ENCODE results near the gene CUX1.
"Not testable (repeated sequence)": the region's sequence is repeated elsewhere in the genome, so short reads cannot be mapped to it uniquely, and the experiment has no call there.

CUX1 gene

DNA sequence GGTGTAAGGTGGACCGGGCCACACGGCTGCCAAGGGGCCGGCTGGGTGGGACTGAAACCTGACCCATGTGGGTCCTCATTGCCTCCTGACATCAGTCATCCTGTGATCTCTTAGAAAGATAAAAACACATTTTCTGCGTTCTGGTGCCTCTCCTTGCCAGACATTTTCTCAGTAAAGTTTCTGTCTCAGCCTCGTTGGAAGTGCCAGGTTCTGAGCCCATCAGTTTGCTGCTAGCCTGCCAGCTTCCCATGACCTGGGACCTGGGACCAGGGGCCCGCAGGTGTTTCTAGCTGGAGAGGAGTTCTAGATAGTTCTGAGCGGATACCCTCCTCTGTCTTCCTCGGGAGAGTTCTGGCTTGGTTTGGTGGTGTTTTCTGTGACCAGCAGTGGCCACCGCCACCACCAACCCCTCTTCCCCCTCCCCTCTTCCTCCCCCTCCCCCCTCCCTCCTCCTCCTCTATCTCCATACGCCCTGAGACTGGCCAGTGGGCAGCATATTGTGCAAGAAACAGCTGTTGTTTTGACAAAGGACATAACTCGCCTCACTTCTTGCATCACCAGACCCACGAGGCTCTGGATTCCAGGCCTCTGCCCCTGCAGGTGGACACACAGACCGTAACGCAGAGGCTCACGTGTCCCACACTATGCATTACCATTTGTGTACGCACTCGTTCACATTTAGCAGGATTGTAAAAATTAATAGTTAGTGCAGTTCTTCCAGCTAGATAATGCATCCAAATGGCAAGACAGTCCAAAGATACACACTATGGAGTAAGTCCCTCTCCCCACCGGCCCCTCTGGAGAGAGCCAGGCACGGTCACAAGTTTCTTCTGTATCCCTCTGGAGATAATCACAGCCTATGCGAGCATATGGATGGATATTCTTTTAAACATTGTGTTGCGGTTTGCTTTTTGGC lies 94.6 kb downstream of the CUX1 start:
- in situ Hi-C loops (cut with MboI; ENCODE audit: low sequenced_read_pairs), result no loop called here

DNA sequence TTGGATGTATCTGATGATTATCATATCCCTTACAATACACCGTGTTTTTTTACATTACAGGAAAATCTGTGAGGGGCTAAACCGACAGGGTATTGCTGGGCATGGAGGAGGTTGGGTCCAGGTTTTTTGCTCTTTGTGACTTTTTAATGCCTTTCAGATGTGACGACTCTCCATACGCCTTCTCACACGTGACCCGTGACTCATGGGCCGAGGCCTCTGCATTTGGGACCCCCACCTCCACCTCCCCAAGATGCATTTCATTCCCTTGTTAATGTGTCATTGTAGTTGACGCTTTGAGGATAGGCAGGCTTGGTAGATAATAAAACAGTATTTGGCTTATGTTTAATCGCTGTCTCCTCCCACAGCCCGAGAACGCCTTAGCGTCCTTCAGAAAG lies 95.3 kb downstream of the CUX1 start:
- in situ Hi-C loops (cut with MboI; ENCODE audit: low sequenced_read_pairs), result no loop called here

DNA sequence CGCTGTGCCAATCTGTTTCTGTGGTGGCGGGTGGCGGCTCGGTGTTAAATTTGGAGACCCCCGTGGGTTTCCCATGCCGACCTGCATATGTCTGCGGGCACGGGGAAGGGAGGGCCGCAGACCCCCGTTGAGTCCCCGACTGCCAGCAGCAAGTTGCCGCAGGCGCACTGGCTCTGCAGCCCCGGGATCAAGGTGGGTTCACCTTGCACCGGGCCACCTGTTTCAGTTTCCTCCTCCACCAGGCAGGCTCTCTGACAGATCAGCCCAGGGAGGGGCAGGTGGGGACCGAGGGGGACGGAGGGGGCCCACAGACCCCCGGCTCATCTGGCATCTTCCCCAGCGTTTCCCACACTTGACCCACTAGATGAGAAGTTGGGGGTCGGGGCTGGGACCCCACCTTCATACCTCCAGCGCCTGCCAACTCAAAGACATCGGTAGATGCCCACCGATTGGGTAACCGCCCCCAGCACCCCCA lies 95.9 kb downstream of the CUX1 start:
- in situ Hi-C loops (cut with MboI; ENCODE audit: low sequenced_read_pairs), result no loop called here

DNA sequence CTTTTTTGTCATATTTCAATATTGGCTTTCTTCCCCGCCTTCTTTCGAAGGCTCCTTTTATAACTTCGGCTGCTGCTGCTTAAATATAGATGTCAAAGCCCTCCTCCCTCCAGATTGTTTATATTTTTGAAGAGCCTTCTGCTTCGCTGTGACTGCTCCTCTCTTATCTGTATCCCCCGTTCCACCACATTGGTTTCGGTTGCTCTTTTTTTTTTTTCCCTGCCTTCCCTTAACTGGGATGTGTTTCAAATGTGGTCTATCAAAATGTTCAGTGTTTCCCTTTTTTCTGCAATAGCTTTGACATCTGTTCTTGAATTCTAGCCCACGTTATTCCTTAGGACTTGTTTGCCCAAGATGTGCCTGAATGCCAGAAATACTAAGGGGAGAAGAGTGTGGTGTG lies 96.4 kb downstream of the CUX1 start:
- in situ Hi-C loops (cut with MboI; ENCODE audit: low sequenced_read_pairs), result no loop called here

DNA sequence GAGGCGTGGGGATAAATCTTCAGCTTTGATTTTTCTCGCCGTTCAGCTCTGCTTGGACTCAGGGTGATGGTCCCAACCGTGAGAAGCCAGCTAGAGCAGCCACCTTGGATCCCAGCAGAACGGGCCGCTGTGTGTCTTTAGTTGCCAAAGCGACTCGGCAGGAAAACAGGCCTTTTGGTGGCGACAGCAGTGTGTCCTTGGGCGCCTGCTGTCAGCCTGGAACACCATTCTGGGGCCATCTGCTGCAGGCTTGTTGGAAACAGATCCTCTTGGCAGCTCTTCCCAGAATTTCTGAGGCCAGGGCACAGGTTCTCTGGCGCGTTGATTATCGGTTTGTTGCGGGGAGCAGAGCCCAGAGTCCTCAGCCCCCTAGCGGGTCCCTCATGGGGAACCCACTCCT lies 97.6 kb downstream of the CUX1 start:
- in situ Hi-C loops (cut with MboI; ENCODE audit: low sequenced_read_pairs), result no loop called here

DNA sequence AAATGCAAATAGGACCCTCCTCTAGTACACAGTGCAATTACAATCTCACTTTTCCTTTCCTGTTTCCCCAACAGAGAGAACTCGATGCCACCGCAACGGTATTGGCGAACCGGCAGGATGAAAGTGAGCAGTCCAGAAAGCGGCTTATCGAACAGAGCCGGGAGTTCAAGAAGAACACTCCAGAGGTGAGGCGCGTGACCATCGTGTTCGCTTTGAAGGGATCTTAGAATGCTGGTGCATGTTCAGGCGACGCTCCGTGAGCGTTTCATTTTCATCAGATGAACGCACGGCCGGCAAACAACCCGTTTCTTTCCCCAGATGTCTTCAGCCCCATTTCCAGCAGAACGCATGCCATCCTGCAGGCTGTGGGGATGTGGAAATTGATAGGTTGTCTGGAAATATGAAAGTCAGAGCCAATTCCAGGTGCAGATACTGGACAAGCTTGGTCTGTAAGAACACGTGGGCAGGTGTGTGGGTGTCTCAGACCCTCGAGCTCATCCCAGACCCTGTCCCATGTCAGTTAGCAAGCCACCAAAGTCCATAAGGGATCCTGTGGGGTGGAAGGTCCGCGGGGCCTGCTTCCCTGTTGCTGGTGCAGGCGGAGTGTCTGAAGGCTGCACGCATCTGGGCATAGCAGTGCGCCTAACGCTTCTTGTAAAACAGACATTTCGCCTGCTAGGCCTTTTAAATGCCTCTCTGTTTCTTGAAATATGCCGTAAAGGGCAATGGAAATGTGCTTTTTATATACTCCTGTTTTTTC lies 98.8 kb downstream of the CUX1 start:
- in situ Hi-C loops (cut with MboI; ENCODE audit: low sequenced_read_pairs), result no loop called here

DNA sequence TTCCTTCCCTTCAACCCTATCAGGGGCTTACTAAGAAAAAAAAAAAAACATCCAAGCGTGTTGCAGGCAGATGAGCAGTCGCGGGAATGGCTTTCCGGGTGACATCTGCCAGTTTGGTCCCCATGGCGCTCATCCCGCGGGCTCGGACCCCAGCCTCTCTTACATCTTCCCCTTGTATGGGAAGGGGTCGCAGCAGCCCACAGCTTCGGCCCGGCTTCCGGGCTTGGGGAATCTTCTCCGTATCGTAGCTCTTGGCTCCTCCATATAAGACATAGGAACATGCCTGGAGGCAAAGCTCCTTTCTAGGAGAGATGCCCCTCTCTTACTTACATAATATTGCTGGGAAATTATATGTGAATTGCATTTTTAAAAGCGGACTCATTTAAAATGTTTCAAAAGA lies 99.5 kb downstream of the CUX1 start:
- in situ Hi-C loops (cut with MboI; ENCODE audit: low sequenced_read_pairs), result no loop called here

DNA sequence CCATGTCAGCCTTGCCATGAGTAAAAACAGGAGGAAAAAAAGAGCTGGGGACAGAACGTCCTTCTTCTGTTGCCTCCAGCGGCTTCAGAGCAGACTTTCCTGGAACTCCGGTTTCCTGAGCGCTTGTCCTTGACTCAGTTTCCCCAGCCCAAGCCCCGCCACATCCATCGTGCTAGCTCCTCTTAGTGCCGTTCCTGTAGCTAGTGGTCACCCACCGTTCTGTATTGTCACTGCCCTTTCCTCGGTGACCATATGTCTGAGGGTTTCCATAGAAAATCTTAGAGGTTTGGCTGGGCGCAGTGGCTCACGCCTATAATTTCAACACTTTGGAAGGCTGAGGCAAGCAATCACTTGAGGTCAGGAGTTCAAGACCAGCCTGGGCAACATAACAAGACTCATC lies 100.1 kb downstream of the CUX1 start:
- in situ Hi-C loops (cut with MboI; ENCODE audit: low sequenced_read_pairs), result no loop called here

DNA sequence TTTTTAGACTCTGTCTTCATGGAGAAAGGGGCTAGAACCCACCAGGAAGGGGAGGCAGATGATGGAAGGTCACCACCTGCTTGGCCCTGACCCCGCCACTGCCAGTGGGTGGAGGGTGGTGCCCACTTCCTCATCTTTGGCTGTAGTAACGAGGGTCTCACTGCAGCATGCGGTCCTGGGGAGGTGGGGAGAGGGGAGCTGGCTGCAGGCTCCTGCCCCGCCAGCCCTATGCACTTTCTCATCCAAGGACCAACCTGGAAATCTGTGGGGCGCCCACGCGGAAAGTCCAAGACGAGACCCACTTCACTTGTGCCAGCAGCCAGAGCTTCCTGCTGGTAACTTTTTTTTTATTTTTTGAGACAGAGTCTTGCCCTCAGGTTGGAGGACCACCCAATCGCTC lies 101.0 kb downstream of the CUX1 start:
- in situ Hi-C loops (cut with MboI; ENCODE audit: low sequenced_read_pairs), result no loop called here

DNA sequence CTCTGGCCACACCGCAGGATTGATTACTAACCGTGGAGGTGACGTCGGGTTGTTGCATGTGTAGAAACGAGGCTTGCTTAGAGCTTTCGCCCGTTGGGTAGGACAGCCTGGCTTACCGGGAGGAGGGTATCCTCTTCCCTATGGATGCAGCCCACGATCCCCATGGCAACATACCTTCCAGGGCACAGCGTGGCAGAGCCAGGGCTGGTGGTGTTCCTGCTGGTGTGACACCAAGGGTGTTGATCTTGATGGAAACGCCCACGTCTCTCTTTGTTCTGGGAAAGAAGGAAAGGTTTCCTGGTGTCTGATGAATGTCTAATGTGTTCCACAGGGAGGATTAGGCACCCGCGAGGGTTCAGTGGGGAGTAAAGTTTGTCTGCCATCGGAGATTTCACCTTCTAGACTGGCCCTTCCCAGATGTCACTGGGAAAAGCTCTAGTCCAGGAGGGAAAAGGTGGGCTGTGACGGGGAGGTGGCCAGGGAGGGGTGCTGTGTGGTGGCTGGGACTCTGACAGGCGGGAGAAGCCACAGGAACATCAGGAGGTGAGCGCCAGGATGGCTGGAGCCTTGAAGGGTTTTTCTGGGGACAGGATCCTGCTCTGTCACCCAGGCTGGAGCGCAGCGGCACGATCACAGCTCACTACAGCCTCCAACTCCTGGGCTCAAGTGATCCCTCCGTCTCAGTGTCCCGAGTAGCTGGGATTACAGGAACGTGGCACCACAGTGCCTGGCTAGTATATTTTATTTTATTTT lies 102.1 kb downstream of the CUX1 start:
- in situ Hi-C loops (cut with MboI; ENCODE audit: low sequenced_read_pairs), result no loop called here

DNA sequence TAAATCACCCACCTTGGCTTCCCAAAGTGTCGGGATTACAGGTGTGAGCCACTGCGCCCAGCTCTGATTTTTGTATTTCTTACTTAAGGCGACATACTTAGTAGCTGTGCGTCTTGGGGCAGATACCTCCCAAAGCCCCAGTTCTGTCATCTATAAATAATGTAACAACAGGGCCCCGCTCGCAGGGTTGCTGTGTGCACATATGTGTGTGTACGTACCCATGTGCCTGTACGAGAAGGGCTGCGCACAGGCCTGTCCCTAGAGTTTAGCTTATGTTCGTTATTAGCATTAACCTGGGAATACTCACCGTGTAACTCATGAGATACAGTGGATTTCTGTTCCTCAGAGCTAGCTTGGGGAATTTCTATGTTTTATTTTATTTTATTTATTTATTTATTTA lies 103.6 kb downstream of the CUX1 start:
- in situ Hi-C loops (cut with MboI; ENCODE audit: low sequenced_read_pairs), result no loop called here

DNA sequence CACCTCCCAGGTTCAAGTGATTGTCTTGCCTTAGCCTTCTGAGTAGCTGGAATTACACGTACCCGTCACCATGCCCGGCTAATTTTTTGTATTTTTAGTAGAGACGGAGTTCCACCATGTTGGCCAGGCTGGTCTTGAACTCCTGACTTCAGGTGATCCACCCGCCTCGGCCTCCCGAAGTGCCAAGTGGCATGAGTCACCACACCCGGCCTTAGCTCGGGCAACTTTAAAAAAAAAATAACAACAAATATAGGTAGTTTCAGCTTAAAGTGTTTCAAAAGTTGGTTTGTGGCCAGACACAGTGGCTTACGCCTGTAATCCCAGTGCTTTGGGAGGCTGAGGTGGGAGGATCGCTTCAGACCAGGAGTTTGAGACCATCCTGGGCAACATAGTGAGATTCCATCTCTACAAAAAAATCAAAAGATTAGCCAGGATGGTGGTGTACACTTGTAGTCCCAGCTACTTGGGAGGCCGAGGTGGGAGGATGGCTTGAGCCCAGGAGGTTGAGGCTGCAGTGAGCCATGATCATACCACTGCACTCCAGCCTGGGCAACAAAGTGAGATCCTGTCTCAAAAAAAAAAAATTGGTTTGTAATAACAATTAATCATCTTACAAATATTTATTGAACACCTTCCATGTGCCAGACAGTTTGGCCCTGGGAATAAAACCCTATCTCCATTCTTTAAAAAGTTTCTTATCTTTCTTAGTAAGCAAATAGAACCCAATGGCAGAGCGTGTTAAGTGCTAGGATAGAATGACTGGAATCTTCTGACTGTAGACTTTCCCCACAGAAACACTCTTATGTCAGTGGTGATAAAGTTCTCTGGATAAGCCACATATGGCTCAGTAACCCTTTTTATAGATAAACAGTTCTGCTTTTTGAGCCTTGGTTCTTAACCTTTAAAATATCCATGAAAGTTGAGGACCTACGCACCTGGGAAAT lies 104.4 kb downstream of the CUX1 start:
- in situ Hi-C loops (cut with MboI; ENCODE audit: low sequenced_read_pairs), result not testable (repeated sequence)

DNA sequence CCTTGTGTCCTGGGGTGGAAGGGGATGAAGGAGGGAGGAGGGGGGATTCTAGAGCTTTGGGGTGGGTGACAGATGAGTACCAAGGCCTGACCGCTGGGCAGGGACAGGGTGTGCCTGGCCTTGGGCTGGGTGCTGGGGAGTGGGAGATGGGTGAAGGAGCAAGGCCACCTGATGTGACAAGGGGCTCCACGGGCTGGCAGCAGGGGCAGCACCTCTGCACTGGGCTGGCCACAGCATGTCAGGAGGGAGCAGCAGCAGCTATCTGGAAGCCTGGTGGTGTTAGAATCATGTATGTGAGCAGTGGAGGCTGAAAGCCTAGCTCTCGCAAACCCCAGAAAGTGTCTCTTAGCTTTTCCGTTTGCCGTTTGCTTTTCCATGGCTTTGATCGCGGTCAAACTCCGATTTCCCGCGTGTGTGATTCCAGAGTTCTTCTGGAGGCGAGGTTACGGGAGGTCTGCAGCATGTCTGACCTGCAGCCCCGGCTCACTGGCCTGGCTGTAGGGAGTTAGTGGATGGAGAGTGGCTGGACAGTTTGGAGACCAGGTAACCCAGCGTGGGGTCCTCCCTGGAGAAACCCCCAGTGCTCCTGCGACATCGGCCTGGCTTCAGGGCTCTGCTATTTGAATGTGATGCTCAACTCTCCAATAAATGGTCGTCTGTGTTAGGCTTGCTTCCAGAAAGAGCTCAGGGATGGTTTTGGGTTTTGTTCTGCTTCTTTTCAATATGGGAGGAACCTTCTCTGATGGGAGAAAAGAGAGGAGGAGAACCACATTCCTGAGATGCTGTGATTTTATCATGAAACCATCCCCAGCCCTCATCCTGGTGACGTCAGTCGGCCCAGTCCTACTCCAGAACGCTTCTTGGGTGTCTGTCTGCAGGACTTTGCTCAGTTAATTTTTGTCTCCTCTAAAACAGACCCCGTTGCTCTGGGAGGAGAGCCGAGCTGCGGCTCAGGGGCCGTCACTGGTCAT lies 105.5 kb downstream of the CUX1 start:
- in situ Hi-C loops (cut with MboI; ENCODE audit: low sequenced_read_pairs), result no loop called here

DNA sequence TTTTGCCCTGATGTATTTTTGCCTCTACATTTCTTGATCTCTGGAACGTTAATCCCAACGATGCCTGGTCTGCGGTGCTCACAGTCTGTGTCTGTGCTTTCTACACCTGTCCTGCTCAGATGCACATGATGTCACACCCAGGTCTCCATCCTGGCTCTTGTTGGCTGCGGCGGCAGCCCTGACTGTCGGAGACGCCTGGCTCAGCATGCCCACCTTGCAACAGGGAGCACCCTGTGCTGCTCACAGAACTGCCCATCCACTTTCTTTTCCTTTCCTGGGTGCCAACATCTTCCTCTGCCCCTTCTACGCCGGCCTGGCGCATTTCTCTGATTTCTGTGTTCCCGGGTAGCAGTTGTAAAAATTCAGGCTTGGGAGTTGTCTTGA lies 106.2 kb downstream of the CUX1 start:
- in situ Hi-C loops (cut with MboI; ENCODE audit: low sequenced_read_pairs), result no loop called here

DNA sequence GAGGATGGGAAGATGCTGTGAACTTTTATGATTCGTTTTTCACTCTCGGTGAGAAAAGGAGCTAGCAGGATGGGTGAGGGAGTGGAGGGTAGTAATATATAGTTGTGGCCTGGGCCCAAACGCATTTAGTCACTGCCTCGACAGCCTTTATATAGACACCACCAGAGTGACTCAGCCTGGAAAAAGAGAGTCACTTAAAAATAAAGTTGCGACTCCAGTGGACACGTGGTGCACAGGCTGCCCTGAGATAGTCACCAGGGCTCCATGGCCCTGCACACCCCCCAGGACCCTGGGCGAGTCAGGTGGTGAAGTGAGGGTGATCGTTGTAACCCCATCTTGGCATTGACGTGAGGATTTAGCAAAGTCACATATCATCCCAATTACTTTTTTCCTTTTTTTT lies 106.7 kb downstream of the CUX1 start:
- in situ Hi-C loops (cut with MboI; ENCODE audit: low sequenced_read_pairs), result no loop called here

DNA sequence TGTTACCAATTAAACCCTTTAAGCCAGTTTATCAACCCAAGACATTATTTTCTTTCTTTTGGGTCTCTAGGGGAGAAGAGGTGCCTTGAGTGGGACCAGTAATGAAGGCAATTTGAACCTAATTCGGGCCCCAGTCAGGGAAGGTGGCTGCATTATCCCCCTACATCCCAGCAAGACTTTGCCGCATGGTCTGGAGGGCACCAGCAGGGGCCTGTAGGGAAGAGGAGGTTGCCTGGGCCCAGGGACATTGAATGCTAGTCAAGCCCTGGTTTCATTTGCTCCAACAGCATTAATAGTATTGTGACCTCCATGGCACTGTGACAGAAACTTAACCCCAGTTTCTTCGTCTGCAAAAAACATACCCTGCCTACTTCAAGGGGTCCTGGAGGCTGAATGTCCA lies 108.8 kb downstream of the CUX1 start:
- in situ Hi-C loops (cut with MboI; ENCODE audit: low sequenced_read_pairs), result no loop called here

DNA sequence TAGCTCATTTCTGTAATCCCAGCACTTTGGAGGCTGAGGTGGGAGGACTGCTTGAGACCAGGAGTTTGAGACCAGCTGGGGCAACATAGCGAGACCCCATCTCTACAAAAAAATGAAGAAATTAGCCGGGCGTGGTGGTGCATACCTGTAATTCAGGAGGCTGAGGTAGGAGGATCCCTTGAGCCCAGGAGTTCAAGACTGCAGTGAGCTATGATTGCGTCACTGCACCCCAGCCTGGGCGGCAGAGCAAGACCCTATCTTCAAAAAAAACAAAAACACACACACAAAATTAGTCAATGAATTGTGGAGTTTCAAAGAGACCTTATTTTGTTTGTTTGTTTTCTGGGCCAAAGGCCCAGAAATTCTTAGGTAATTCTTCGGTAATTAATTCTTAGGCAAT lies 110.0 kb downstream of the CUX1 start:
- in situ Hi-C loops (cut with MboI; ENCODE audit: low sequenced_read_pairs), result no loop called here

DNA sequence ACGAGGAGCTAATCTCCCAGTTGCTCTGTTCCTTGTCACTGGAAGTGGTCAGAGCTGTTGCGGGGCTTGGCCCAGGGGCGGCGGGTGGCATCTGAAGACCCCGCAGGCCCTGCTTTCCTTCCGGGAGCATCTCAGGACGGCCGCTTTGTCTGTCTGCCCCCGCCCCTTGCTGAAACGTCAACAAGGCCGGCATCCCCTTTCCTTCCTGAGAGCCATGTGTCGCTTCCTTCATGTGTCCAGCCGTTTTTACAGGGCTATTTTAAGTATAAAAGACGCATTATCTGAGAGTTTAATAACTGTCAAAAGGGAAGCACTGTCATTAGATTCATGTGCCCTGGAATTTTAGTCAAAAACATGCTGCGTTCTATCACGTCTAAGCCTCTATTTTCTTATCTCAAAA lies 110.4 kb downstream of the CUX1 start:
- in situ Hi-C loops (cut with MboI; ENCODE audit: low sequenced_read_pairs), result no loop called here

DNA sequence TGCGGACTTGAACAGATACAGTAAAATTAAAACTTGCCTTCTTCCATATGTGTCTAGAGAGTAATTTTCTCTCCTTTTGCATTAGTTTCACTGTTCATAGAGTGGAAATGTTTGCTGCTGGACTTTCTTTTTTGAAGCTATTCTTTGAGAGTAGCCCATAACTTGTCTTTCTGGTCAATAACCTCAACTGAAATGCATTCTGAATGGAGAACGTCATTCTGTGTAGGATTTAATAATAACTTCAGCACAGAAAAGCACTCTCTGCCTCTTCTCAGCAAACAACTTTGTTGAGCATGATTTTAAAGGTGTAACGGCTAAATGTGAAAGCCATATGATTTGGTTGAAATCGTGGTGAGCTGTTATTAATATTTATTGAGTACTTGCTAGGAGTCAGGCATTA lies 111.8 kb downstream of the CUX1 start:
- in situ Hi-C loops (cut with MboI; ENCODE audit: low sequenced_read_pairs), result no loop called here
